H1 (cell line): ENCODE results near the gene UNC13D. TPM values are rescaled to one million over a fixed set of nuclear protein-coding genes. Genes with fewer than 3 reads are reported as not detected.

ENCODE experiments used
- CHD7 ChIP-seq: fragments of 300-600 bp; sonication (generic); IDR thresholded peaks from 2 replicates; pipeline ENCODE4 v1.7.1; 2012; ENCODE audit warnings: low read length, moderate library complexity, mild to moderate bottlenecking, inconsistent platforms; ENCODE audit not compliant: insufficient replicate concordance
- MAX ChIP-seq: IDR thresholded peaks from 2 replicates; pipeline ENCODE4 v1.6.1; 2012; ENCODE audit warnings: inconsistent platforms
- POLR2AphosphoS5 ChIP-seq: IDR thresholded peaks from 2 replicates; pipeline ENCODE4 v1.6.1; 2011; ENCODE audit warnings: low read depth, low read length
- RNF2 ChIP-seq: fragments of 200-900, 300-1000 bp; sonication (generic); IDR thresholded peaks from 2 replicates; pipeline ENCODE4 v1.7.1; 2016; ENCODE audit warnings: borderline replicate concordance, low read depth, mild to moderate bottlenecking, antibody characterized with exemption, low read length; ENCODE audit not compliant: poor library complexity, severe bottlenecking; ENCODE audit errors: missing control alignments
- TCF12 ChIP-seq: IDR thresholded peaks from 2 replicates; pipeline ENCODE4 v1.6.1; 2011; ENCODE audit warnings: low read depth, mild to moderate bottlenecking, low read length
- polyA plus RNA-seq, 7 experiments: library from polyadenylated mRNA; depleted of rRNA in 3 of 7; stranded (reverse) in 5 of 7; unstranded in 2 of 7; fragments of >200 nt in 5 of 7; fragments of 200-250 nt in 2 of 7; gene quantifications; 1 replicate in 5 of 7; 2 replicates in 1 of 7; 4 replicates in 1 of 7; pipeline versions ENCODE4 v1.2.1 to v1.2.3, GENCODE V29; 2011 to 2013; ENCODE audit warnings: missing spikeins in 2 of 7, mixed read lengths in 2 of 7
- total RNA-seq: library from RNA; stranded (reverse); fragmentation: NEBNext Ultra II Directional; extraction: Animal tissue kit (Norgen Biotek cat#: 25700); gene quantifications from 2 replicates; pipeline ENCODE4 v1.2.1, GENCODE V29; 2021

Gene UNC13D
- total and polyA plus RNA-seq, 2 of the 8 experiments (the other 6 are each of a cell fraction or from before 2014, with no cell fraction given) = 3.6 to 8.4 TPM

- TF ChIP-seq CHD7 (no peak), RNF2 (no peak), MAX (no peak), TCF12 (no peak), POLR2AphosphoS5 (no peak)
These were observed 15.5 kb downstream of the UNC13D start (continued) for GRCh38 chr17:75828741-75829140.
